Colonic mucosa (tissue), 4 donors: Measurements from ENCODE around the gene NUP188. TPM values are rescaled to one million over a fixed set of nuclear protein-coding genes. Genes with fewer than 3 reads are reported as not detected.

Experiments used
- DNase-seq: peaks from one replicate; pipeline ENCODE4 v3.0.0-alpha.2; 2020
- H3K27ac ChIP-seq: fragments of 200-600 bp; one replicate; pipeline ENCODE4 v1.8.0; 2021
- H3K27me3 ChIP-seq: fragments of 200-600 bp; one replicate; pipeline ENCODE4 v1.8.0; 2021
- H3K36me3 ChIP-seq: fragments of 200-600 bp; one replicate; pipeline ENCODE4 v1.8.0; 2021
- H3K4me1 ChIP-seq: fragments of 200-600 bp; one replicate; pipeline ENCODE4 v1.8.0; 2021; ENCODE audit warnings: mild to moderate bottlenecking
- H3K4me3 ChIP-seq: fragments of 200-600 bp; one replicate; pipeline ENCODE4 v1.8.0; 2021
- H3K9ac ChIP-seq, 2 donors: one replicate each; pipeline ENCODE4 v1.7.0; 2013; ENCODE audit warnings: control low read depth in 2 of 2, low read depth in 2 of 2, low read length in 2 of 2
- H3K9me3 ChIP-seq: fragments of 200-600 bp; one replicate; pipeline ENCODE4 v1.8.0; 2021
- intact Hi-C: fragments of 100-400 bp; cut with DNase I; formaldehyde crosslinking; loops from one replicate; pipeline ENCODE4 v1.14.1; 2022
- total RNA-seq, 2 donors: library from RNA; stranded (reverse); fragmentation: NEBNext Ultra II Directional in 1 of 2; extraction: Animal tissue kit (Norgen Biotek cat#: 25700) in 1 of 2; gene quantifications; one replicate each; pipeline ENCODE4 v1.2.1, GENCODE V29; 2021
- TF ChIP-seq, protein P1 (sequence below): fragments of 200-600 bp; IDR thresholded peaks from one replicate; pipeline ENCODE4 v1.8.0; 2022; ENCODE audit warnings: antibody characterized with exemption, mild to moderate bottlenecking
- donor health status: healthy.
- donor health status: DM: no; HTN: no; CAD: no.
- donor health status: DM: no; HTN: no; CAD: no.

NUP188 gene
- total RNA-seq, 2 donors from 2014 or later = 26.8 to 43.9 TPM

DNA sequence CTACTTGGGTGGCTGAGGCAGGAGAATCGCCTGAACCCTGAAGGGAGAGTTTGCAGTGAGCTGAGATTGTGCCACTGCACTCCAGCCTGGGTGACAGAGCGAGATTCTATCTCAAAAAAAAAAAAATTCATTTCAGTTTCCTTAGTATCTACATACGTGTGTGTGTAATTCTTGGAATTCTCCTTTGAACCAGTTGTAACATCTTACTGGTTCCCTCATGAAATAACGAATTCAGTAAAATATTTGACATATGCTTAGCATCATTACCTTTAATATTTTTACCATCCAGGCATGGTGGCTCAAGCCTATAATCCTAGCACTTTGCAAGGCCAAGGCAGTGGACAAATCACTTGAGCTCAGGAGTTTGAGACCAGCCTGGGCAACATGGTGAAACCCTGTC is 17.9 kb upstream of the NUP188 start:
- H3K27ac ChIP-seq = no peak overlapping the region
- no peak overlapping the region for H3K9ac ChIP-seq
- DNase-seq = no peak
- no peaks in the 10 kb centered on the region for H3K36me3 ChIP-seq
- no peak overlapping the region for H3K4me3 ChIP-seq
- TF ChIP-seq, protein P1, sequence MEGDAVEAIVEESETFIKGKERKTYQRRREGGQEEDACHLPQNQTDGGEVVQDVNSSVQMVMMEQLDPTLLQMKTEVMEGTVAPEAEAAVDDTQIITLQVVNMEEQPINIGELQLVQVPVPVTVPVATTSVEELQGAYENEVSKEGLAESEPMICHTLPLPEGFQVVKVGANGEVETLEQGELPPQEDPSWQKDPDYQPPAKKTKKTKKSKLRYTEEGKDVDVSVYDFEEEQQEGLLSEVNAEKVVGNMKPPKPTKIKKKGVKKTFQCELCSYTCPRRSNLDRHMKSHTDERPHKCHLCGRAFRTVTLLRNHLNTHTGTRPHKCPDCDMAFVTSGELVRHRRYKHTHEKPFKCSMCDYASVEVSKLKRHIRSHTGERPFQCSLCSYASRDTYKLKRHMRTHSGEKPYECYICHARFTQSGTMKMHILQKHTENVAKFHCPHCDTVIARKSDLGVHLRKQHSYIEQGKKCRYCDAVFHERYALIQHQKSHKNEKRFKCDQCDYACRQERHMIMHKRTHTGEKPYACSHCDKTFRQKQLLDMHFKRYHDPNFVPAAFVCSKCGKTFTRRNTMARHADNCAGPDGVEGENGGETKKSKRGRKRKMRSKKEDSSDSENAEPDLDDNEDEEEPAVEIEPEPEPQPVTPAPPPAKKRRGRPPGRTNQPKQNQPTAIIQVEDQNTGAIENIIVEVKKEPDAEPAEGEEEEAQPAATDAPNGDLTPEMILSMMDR = no peak
- no peaks in the 10 kb centered on the region for H3K27me3 ChIP-seq
- intact Hi-C loops = loop anchor here (2.0 kb wide), 1 partner anchor 67 kb away; no protein-coding TSS in a partner anchor
- no peaks in the 10 kb centered on the region for H3K9me3 ChIP-seq
- no peaks in the 10 kb centered on the region for H3K4me1 ChIP-seq

DNA sequence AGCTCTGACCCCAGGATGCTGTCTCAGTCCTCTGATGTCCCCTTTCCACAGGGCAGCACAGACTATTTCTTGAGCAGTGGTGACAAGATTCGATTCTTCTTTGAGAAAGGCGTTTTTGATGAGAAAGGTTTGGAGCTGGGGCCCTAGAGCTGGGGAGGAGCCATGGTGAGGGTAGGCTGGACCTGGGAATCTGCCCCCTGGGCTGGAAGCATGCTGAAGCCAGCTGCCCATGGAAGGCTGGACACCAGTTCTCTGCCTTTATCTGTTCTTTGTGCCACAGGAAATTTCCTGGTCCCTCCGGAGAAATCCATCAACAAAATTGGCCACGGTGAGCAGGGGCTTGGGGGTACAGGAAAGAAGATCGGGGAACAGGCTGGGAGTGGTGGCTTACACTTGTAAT is 13.8 kb upstream of the NUP188 start:
- Histone ChIP-seq H3K27ac (no peak overlapping the region), H3K9ac (no peak overlapping the region), H3K36me3 (no peaks in the 10 kb centered on the region), H3K4me1 (no peaks in the 10 kb centered on the region), H3K9me3 (no peaks in the 10 kb centered on the region), H3K4me3 (no peak overlapping the region), H3K27me3 (no peaks in the 10 kb centered on the region)
- TF ChIP-seq, protein P1 = no peak
- DNase-seq = no peak
- intact Hi-C loops = no loop called here

DNA sequence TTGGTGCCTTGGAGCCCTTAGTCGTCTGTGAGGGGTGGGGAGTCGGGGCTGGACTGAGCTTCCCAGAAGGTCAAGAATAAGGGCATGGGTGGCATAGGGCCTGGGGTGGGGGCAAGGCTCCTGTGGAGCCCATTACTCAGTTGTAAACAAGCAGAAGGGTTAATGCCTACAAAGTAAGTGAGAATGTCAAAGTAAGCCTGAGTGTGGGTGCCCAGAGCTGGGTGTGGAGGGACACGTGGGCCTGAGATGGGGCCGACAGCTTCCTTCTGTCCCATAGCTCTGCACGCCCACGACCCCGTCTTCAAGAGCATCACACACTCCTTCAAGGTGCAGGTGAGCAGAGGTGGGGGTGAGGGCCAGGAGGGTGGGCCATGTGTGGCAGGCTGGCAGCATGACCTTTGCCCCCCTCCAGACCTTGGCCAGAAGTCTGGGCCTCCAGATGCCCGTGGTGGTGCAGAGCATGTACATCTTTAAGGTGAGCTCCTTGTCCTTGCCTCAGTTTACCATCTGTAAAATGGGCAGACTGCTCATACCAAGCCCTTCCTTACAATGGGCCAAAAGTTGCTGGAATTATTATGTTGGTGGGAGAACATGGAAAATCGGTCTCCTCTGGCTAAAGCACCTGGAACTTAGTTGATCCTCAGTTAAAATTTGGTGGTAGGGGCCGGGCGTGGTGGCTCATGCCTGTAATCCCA is 11.2 kb upstream of the NUP188 start:
- H3K27me3 ChIP-seq = no peaks in the 10 kb centered on the region
- H3K9me3 ChIP-seq = no peaks in the 10 kb centered on the region
- H3K9ac ChIP-seq = no peak overlapping the region
- H3K4me3 ChIP-seq = no peak overlapping the region
- intact Hi-C loops = no loop called here
- DNase-seq = no peak
- H3K27ac ChIP-seq = no peak overlapping the region
- H3K36me3 ChIP-seq = no peaks in the 10 kb centered on the region
- no peaks in the 10 kb centered on the region for H3K4me1 ChIP-seq
- TF ChIP-seq, protein P1 = no peak

DNA sequence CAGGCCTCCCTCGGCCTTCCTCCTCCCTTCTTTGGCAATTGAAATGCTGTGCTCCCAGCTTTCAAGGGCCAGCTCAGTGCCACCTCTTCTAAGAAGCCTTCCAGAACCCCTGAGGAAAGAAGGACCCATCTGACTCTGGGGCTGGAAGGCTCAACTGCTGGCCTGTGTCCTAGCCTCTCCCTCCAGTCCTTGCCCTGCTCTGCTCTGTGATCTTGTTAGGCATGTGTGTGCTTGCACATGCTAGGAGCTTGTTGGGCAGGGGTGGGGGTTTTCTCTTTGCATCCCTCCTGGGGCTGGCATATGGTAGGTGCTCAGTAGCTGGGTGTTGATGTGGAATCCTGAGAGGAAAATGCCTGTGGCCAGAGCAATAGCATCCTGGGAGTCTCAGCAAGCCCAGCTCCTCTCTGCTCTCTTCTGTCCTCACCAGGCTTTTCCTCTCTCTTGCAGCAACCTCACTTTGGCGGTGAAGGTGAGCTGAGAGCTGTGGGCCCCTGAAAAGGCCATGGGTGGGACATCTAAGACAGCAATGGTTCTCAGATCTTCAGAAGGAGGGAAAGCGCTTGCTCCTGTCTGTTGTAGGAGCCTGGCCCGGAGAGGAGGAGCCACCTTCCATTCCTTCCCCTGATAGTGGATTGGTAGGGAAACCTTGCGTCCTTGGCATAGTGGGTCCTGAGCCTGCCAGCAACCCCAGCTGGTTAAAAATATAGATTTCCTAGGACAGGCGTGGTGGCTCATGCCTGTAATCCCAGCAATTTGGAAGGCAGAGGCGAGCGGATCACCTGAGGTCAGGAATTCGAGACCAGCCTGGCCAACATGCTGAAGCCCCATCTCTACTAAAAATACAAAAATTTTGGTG is 10.0 kb upstream of the NUP188 start:
- Histone ChIP-seq H3K4me3 (no peak overlapping the region), H3K9ac (no peak overlapping the region), H3K27me3 (no peaks in the 10 kb centered on the region), H3K27ac (no peak overlapping the region), H3K36me3 (no peaks in the 10 kb centered on the region), H3K9me3 (no peaks in the 10 kb centered on the region), H3K4me1 (no peaks in the 10 kb centered on the region)
- DNase-seq = no peak
- intact Hi-C loops = no loop called here
- TF ChIP-seq, protein P1 = no peak

DNA sequence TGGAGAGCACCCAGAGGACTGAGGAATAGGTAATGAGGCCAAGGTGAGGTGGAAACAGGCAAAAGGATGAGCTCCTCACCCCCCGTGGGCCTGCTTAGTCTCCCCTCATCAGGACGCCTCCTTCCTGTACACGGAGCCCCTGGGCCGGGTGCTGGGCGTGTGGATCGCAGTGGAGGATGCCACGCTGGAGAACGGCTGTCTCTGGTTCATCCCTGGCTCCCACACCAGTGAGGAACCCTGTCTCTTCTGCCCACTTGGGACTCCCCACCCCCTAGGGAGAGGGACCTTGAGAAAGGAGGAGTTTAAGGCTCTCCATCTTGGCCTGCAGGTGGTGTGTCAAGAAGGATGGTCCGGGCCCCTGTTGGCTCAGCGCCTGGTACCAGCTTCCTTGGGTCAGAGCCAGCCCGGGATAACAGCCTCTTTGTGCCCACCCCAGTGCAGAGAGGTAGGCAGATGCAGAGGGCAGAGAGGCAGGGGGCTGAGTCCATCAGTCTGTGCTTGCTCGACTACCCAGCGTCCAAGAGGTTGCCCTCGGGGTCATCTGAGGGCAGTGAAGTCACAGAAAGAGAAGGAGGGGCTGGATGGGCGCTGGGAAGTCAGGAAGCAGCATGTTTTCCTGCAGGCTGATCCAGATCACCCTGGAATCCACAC is 7.1 kb upstream of the NUP188 start:
- Histone ChIP-seq H3K4me3 (no peak overlapping the region), H3K4me1 (no peaks in the 10 kb centered on the region), H3K36me3 (no peaks in the 10 kb centered on the region), H3K9me3 (no peaks in the 10 kb centered on the region), H3K9ac (no peak overlapping the region), H3K27ac (no peak overlapping the region), H3K27me3 (no peaks in the 10 kb centered on the region)
- DNase-seq = no peak
- TF ChIP-seq, protein P1 = no peak
- intact Hi-C loops = no loop called here
